Heart left ventricle (tissue), 16 donors: ENCODE measurements around the gene AP1G2. TPM values are rescaled to one million over a fixed set of nuclear protein-coding genes. Genes with fewer than 3 reads are reported as not detected.

Experiments used
- ATAC-seq, 4 donors: fragments of 200-7000 bp; cut with Tn5 transposase; one replicate each; pipeline ENCODE4 v1.9.1; 2020 to 2022; ENCODE audit warnings: moderate library complexity in 4 of 4, mild to moderate bottlenecking in 3 of 4, moderate number of reproducible peaks in 1 of 4
- DNase-seq, 5 donors: peaks; one replicate each; pipeline ENCODE4 v3.0.0-alpha.2; 2020
- H3K27ac ChIP-seq, 12 donors: fragments of 200-600 bp; sonication (generic) in 4 of 12; one replicate each; pipeline versions ENCODE4 v1.5.0 to v1.8.0; 2016 to 2022; ENCODE audit warnings: mild to moderate bottlenecking in 2 of 12
- H3K27me3 ChIP-seq, 9 donors: fragments of 200-600 bp; sonication (generic) in 2 of 9; one replicate each; pipeline versions ENCODE4 v1.5.1 to v1.8.0; 2016 to 2022; ENCODE audit warnings: mild to moderate bottlenecking in 3 of 9
- H3K36me3 ChIP-seq, 9 donors: fragments of 200-600 bp; sonication (generic) in 2 of 9; one replicate each; pipeline versions ENCODE4 v1.5.0 to v1.8.0; 2018 to 2022; ENCODE audit warnings: mild to moderate bottlenecking in 2 of 9
- H3K4me1 ChIP-seq, 12 donors: fragments of 200-600 bp; sonication (generic) in 4 of 12; one replicate each; pipeline versions ENCODE4 v1.5.0 to v1.8.0; 2016 to 2022; ENCODE audit warnings: mild to moderate bottlenecking in 3 of 12
- H3K4me3 ChIP-seq, 12 donors: fragments of 200-600 bp; sonication (generic) in 4 of 12; one replicate each; pipeline versions ENCODE4 v1.5.0 to v1.8.0; 2017 to 2022; ENCODE audit warnings: mild to moderate bottlenecking in 9 of 12, moderate library complexity in 4 of 12
- H3K9me3 ChIP-seq, 12 donors: fragments of 200-600 bp; sonication (generic) in 4 of 12; one replicate each; pipeline versions ENCODE4 v1.5.0 to v1.8.0; 2016 to 2022; ENCODE audit warnings: mild to moderate bottlenecking in 1 of 12
- CTCF ChIP-seq, 12 donors: fragments of 200-600 bp; sonication (generic) in 4 of 12; IDR thresholded peaks; one replicate each; pipeline versions ENCODE4 v1.5.0 to v1.8.0; 2018 to 2022; ENCODE audit warnings: antibody characterized with exemption in 12 of 12, mild to moderate bottlenecking in 5 of 12
- POLR2A ChIP-seq, 2 donors: fragments of 450-650 bp; IDR thresholded peaks; one replicate each; pipeline ENCODE4 v1.6.1; 2017; ENCODE audit warnings: antibody characterized with exemption in 2 of 2, mild to moderate bottlenecking in 2 of 2, moderate library complexity in 2 of 2
- WGBS, 4 donors: extraction: QIAGEN DNeasy Blood & Tissue Kit in 2 of 4; methylation state at CpG; one replicate each; pipeline versions ENCODE4 v1.1.5 to v1.1.7; 2013 to 2018; 5-methylcytosine and 5-hydroxymethylcytosine counted together
- intact Hi-C, 10 donors: fragments of 100-400 bp; cut with DNase I; formaldehyde crosslinking; loops; one replicate each; pipeline versions ENCODE4 v1.11.1 to v1.14.2; 2022
- polyA plus RNA-seq, 2 donors: library from polyadenylated mRNA; stranded (reverse); fragments of 200-250 nt; gene quantifications; one replicate each; pipeline ENCODE4 v1.2.3, GENCODE V29; 2013
- total RNA-seq, 9 donors: library from RNA; depleted of rRNA in 2 of 9; stranded (reverse); fragments of >200 nt in 2 of 9; fragmentation: NEBNext Ultra II Directional in 3 of 9; extraction: Animal tissue kit (Norgen Biotek cat#: 25700) in 3 of 9; gene quantifications; one replicate each; pipeline versions ENCODE4 v1.1.0 to v1.2.4, GENCODE V29; 2016 to 2023
- donor health status: ischemic (EF 13 %, LVEDD 7.1; RV severe dilation, severe dysfunction).
- donor health status: healthy with polysubstance abuse.
- donor health status: DM: no; HTN: yes; CAD: no.
- donor health status: DM: no; HTN: no; CAD: no.
- donor health status: ischemic (EF 25% LVEDD 6.9; RV normal size, moderate dysfunction).
- donor health status: ischemic (EF 25% LVEDD 5.7; RV mildly dilated, moderate dysfunction).
- donor health status: healthy.
- donor health status: DM: yes; HTN: yes; CAD: no.
- donor health status: ischemic (EF 35%, LVEDD 5.7; RV mildly dilated, moderate dysfunction).
- donor health status: nonischemic (EF 11% LVEDD 7.7; RV severe dilation, severe dysfunction).
- donor health status: DM: yes; HTN: yes; CAD: no.
- donor health status: PGD.
- donor health status: ischemic (EF 29% LVEDD 5.4; RV normal size, mild dysfunction).
- donor health status: nonischemic (EF 23%, LVEDD 6.1; RV moderate dilation, normal function).

AP1G2 gene
- total and polyA plus RNA-seq, 11 donors: 7.2 to 33.8 (median 11.6) TPM

GRCh38 chr14:23539248-23540140, 28.1 kb downstream of the AP1G2 start:
- DNase-seq (no peak), ATAC-seq (peak in 3 of 4 donors; percentile 61 to 70 (median 65))
- TF ChIP-seq POLR2A (IDR thresholded peaks at IDR 0.05) (no peak), CTCF (IDR thresholded peaks at IDR 0.05) (peak; percentile 56 to 77 (median 70))
- H3K27me3 ChIP-seq: no peaks in the 10 kb centered on the region
- WGBS, 4 donors: 36 to 42% (median 38%) methylated on average over 10 of the region's 10 CpGs
- peaks cover 0 to 5% (median 2%) of the 10 kb centered on the region in 12 donors for H3K4me1 ChIP-seq
- H3K4me3 ChIP-seq: no peak overlapping the region
- no peak overlapping the region for H3K27ac ChIP-seq
- H3K9me3 ChIP-seq: no peaks in the 10 kb centered on the region
- intact Hi-C loops: loop anchor here in 1 of 10 donors (10.0 kb wide), 1 partner anchor 55 kb away; no protein-coding TSS in a partner anchor
- no peaks in the 10 kb centered on the region for H3K36me3 ChIP-seq

GRCh38 chr14:23538785-23539184, 28.8 kb downstream of the AP1G2 start:
- no peak for TF ChIP-seq CTCF (IDR thresholded peaks at IDR 0.05)
- no peak for TF ChIP-seq POLR2A (IDR thresholded peaks at IDR 0.05)
- Histone ChIP-seq H3K27me3 (no peaks in the 10 kb centered on the region), H3K4me3 (no peak overlapping the region), H3K4me1 (peaks cover 0 to 4% (median 0%) of the 10 kb centered on the region in 12 donors), H3K36me3 (no peaks in the 10 kb centered on the region), H3K27ac (no peak overlapping the region), H3K9me3 (no peaks in the 10 kb centered on the region)
- WGBS, 4 donors: 38 to 47% (median 47%) methylated on average over 7 of the region's 7 CpGs
- DNase-seq (no peak), ATAC-seq (peak in 3 of 4 donors; percentile 40 to 62 (median 56))
- intact Hi-C loops: loop anchor here in 1 of 10 donors (10.0 kb wide), 1 partner anchor 54 kb away; no protein-coding TSS in a partner anchor

- 57 to 62% (median 60%) methylated on average over 10 of the region's 10 CpGs for WGBS, 4 donors
- Histone ChIP-seq H3K9me3 (no peaks in the 10 kb centered on the region), H3K4me1 (peaks cover 0 to 4% (median 0%) of the 10 kb centered on the region in 12 donors), H3K27me3 (no peaks in the 10 kb centered on the region), H3K36me3 (no peaks in the 10 kb centered on the region), H3K27ac (no peak overlapping the region), H3K4me3 (no peak overlapping the region)
- intact Hi-C loops: loop anchor here in 1 of 10 donors (10.0 kb wide), 1 partner anchor 53 kb away; no protein-coding TSS in a partner anchor
- ATAC-seq (peak in 1 of 4 donors; percentile 5), DNase-seq (no peak)
- TF ChIP-seq POLR2A (IDR thresholded peaks at IDR 0.05): no peak
- TF ChIP-seq CTCF (IDR thresholded peaks at IDR 0.05): no peak
Measured at GRCh38 chr14:23538050-23538718, 29.4 kb downstream of the AP1G2 start.
